ENCODE results near the gene OXSM.

GRCh38 chr3:25781145-25781757, 8.6 kb upstream of the OXSM start:
- TF ChIP-seq EZH2 (IDR thresholded peaks at IDR 0.05; ENCODE audit: low read length) = no peak
- TF ChIP-seq, protein P1, sequence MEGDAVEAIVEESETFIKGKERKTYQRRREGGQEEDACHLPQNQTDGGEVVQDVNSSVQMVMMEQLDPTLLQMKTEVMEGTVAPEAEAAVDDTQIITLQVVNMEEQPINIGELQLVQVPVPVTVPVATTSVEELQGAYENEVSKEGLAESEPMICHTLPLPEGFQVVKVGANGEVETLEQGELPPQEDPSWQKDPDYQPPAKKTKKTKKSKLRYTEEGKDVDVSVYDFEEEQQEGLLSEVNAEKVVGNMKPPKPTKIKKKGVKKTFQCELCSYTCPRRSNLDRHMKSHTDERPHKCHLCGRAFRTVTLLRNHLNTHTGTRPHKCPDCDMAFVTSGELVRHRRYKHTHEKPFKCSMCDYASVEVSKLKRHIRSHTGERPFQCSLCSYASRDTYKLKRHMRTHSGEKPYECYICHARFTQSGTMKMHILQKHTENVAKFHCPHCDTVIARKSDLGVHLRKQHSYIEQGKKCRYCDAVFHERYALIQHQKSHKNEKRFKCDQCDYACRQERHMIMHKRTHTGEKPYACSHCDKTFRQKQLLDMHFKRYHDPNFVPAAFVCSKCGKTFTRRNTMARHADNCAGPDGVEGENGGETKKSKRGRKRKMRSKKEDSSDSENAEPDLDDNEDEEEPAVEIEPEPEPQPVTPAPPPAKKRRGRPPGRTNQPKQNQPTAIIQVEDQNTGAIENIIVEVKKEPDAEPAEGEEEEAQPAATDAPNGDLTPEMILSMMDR (optimal IDR thresholded peaks at IDR 0.05 in 1 of 3, IDR thresholded peaks at IDR 0.05 in 1 of 3, conservative IDR thresholded peaks at IDR 0.05 in 1 of 3; ENCODE audit: extremely low read depth in 1 of 3, insufficient read depth in 2 of 3, low read length in 3 of 3) = no peak

Measured in keratinocyte (primary cell).